Activated naive CD4-positive, alpha-beta T cell treated with anti-CD3 and anti-CD28 coated beads for 36 hours (primary cell): ENCODE results near the gene MAN1A1. TPM values are rescaled to one million over a fixed set of nuclear protein-coding genes. Genes with fewer than 3 reads are reported as not detected.
A peak's percentile ranks its signal among the peaks of the same experiment; 100 is the strongest.

Experiments
- CTCF ChIA-PET: fragments of 350-600 bp; sonication (Branson Sonifier 250); formaldehyde crosslinking; loops from one replicate; lab custom pipeline; 2021; ENCODE audit warnings: antibody characterized with exemption; lab: Charles Lee
- DNase-seq: peaks from one replicate; pipeline ENCODE4 v3.0.0-alpha.2; 2020
- H3K27ac Mint-ChIP-seq: one replicate; pipeline ENCODE4 v1.8.0; 2021; ENCODE audit warnings: mild to moderate bottlenecking, mixed read lengths
- H3K27me3 Mint-ChIP-seq: one replicate; pipeline ENCODE4 v1.8.0; 2021; ENCODE audit warnings: low read depth, mixed read lengths
- H3K36me3 Mint-ChIP-seq: one replicate; pipeline ENCODE4 v1.8.0; 2021; ENCODE audit warnings: low read depth, mixed read lengths
- H3K4me1 Mint-ChIP-seq: one replicate; pipeline ENCODE4 v1.8.0; 2021; ENCODE audit warnings: low read depth, mixed read lengths
- H3K4me3 Mint-ChIP-seq: one replicate; pipeline ENCODE4 v1.8.0; 2021; ENCODE audit warnings: mild to moderate bottlenecking, moderate library complexity, mixed read lengths
- H3K9me3 Mint-ChIP-seq: one replicate; pipeline ENCODE4 v1.8.0; 2021; ENCODE audit warnings: mixed read lengths
- intact Hi-C: fragments of 100-400 bp; cut with micrococcal nuclease; formaldehyde crosslinking; loops from one replicate; pipeline ENCODE4 v1.15.1; 2023
- total RNA-seq, 2 experiments: library from RNA; stranded (reverse); gene quantifications; one replicate each; pipeline ENCODE4 v1.2.3, GENCODE V29; 2021

MAN1A1 gene
- total RNA-seq, 2 experiments from 2014 or later, result 14.8 to 15.1 TPM

GRCh38 chr6:119192200-119192599 is 157.4 kb downstream of the MAN1A1 start:
- Mint-ChIP-seq H3K36me3 (peaks cover 13% of the 10 kb centered on the region), H3K27me3 (no peaks in the 10 kb centered on the region), H3K4me1 (no peaks in the 10 kb centered on the region), H3K4me3 (no peak overlapping the region), H3K27ac (no peak overlapping the region), H3K9me3 (no peaks in the 10 kb centered on the region)
- DNase-seq, result no peak
- CTCF ChIA-PET, result interaction anchor here (1.2 kb wide), 1 partner anchor 63 kb away, joined by 5 read pairs; no protein-coding TSS in a partner anchor
- intact Hi-C loops, result no loop called here

DNA sequence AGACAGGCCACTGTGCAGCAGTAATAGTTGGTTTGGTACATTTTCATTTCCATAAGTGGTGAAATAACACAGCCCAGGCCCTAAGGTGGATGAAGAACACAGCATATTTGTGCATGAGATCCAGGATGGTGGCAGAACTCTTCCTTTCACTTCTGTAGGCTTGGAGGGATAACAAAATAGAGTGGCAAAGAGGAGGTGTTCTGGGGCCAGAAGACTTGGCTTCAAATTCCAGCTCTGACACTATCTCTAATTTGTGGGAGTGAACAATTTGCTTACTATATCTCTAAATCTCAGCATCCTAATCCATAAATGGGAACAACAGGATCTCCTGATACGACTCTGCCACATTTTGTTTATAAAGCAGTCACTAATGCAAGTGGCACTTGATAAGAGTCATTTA is 159.4 kb downstream of the MAN1A1 start:
- H3K27me3 Mint-ChIP-seq, result no peaks in the 10 kb centered on the region
- peaks cover 7% of the 10 kb centered on the region for H3K36me3 Mint-ChIP-seq
- H3K4me1 Mint-ChIP-seq, result no peaks in the 10 kb centered on the region
- no peak for DNase-seq
- no peak overlapping the region for H3K4me3 Mint-ChIP-seq
- H3K27ac Mint-ChIP-seq, result no peak overlapping the region
- H3K9me3 Mint-ChIP-seq, result no peaks in the 10 kb centered on the region
- CTCF ChIA-PET, result no interaction called here
- intact Hi-C loops, result no loop called here

- no peaks in the 10 kb centered on the region for H3K9me3 Mint-ChIP-seq
- CTCF ChIA-PET, result no interaction called here
- no peaks in the 10 kb centered on the region for H3K27me3 Mint-ChIP-seq
- intact Hi-C loops, result no loop called here
- no peak overlapping the region for H3K4me3 Mint-ChIP-seq
- peaks cover 8% of the 10 kb centered on the region for H3K36me3 Mint-ChIP-seq
- no peaks in the 10 kb centered on the region for H3K4me1 Mint-ChIP-seq
- no peak overlapping the region for H3K27ac Mint-ChIP-seq
- no peak for DNase-seq
These were observed 160.1 kb downstream of the MAN1A1 start for GRCh38 chr6:119189498-119189897.

GRCh38 chr6:119187596-119187995 is 162.0 kb downstream of the MAN1A1 start:
- no peak for DNase-seq
- Mint-ChIP-seq H3K4me3 (no peak overlapping the region), H3K4me1 (no peaks in the 10 kb centered on the region), H3K9me3 (no peaks in the 10 kb centered on the region), H3K27ac (no peak overlapping the region), H3K36me3 (peaks cover 18% of the 10 kb centered on the region), H3K27me3 (no peaks in the 10 kb centered on the region)
- CTCF ChIA-PET, result no interaction called here
- intact Hi-C loops, result no loop called here

GRCh38 chr6:119186490-119186889 is 163.1 kb downstream of the MAN1A1 start:
- DNase-seq, result no peak
- Mint-ChIP-seq H3K36me3 (peaks cover 21% of the 10 kb centered on the region), H3K27me3 (no peaks in the 10 kb centered on the region), H3K27ac (no peak overlapping the region), H3K4me3 (no peak overlapping the region), H3K9me3 (no peaks in the 10 kb centered on the region), H3K4me1 (no peaks in the 10 kb centered on the region)
- CTCF ChIA-PET, result interaction anchor here (0.5 to 1.1 kb wide), 2 partner anchors 16 to 38 kb away, joined by 3 read pairs; no protein-coding TSS in a partner anchor
- intact Hi-C loops, result no loop called here

DNA sequence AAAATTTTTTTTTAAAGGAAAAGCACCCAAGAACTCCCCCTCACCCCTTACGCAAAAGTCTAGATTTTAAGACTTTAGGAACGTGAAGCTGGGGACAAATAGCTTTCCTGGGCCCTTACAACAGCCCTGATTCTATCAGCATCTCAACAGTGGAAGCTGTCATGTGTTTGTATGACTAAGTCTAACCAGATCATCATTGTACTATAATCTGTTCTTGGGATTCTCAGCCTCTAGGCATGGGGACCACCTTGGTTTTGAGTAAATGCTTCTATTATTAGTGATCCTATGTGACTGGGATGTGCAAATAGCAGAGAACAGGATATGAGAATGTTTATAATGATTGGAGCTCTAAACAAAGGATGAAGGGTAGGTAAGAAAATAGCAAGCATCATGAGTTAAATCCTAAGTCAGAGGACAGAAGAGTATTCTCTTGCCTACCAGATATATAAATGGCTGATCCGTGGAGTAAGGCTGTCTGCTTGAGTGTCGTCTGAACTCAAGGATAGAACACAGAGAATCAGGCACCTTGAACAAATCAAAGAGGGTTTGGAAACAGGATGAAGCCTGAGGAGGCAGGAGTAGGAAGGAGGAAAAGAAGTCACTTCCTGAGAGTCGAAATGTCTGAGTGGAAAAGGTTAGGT is 165.4 kb downstream of the MAN1A1 start:
- peak overlapping the region; percentile 16 for H3K27ac Mint-ChIP-seq
- DNase-seq, result no peak
- intact Hi-C loops, result no loop called here
- no peaks in the 10 kb centered on the region for H3K27me3 Mint-ChIP-seq
- no peaks in the 10 kb centered on the region for H3K9me3 Mint-ChIP-seq
- peaks cover 7% of the 10 kb centered on the region for H3K4me1 Mint-ChIP-seq
- peaks cover 21% of the 10 kb centered on the region for H3K36me3 Mint-ChIP-seq
- CTCF ChIA-PET, result interaction anchor here (0.7 kb wide), 1 partner anchor 48 kb away, joined by 3 read pairs; no protein-coding TSS in a partner anchor
- no peak overlapping the region for H3K4me3 Mint-ChIP-seq

DNA sequence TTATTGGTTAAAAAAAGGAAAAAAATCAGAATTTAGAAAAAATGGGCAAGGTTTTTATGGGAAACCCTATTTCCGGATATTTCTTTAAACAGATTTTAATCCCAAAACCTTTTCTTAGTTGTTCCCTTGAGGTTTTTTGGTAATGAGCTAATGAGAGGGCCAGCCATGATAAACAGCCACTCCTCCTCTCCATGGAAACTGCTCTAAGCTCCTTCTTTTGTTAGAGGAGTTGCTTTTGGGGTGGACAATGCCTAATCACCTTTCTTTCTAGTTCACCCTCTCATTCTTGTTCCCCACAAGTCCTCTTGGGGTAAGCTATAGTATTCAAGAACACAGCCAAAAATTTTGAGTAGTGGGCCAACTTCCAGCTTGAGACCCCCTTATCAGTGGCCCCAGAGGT is 166.1 kb downstream of the MAN1A1 start:
- CTCF ChIA-PET, result no interaction called here

GRCh38 chr6:119182875-119183274 is 166.7 kb downstream of the MAN1A1 start:
- peaks cover 20% of the 10 kb centered on the region for H3K36me3 Mint-ChIP-seq
- intact Hi-C loops, result no loop called here
- no peak overlapping the region for H3K27ac Mint-ChIP-seq
- H3K4me3 Mint-ChIP-seq, result no peak overlapping the region
- CTCF ChIA-PET, result no interaction called here
- H3K4me1 Mint-ChIP-seq, result peaks cover 7% of the 10 kb centered on the region
- H3K9me3 Mint-ChIP-seq, result no peaks in the 10 kb centered on the region
- DNase-seq, result no peak
- no peaks in the 10 kb centered on the region for H3K27me3 Mint-ChIP-seq

More for the DNA sequence above, 166.1 kb downstream of the MAN1A1 start:
- H3K4me1 Mint-ChIP-seq, result peaks cover 7% of the 10 kb centered on the region
- no peak overlapping the region for H3K27ac Mint-ChIP-seq
- H3K27me3 Mint-ChIP-seq, result no peaks in the 10 kb centered on the region
- no peak for DNase-seq
- H3K9me3 Mint-ChIP-seq, result no peaks in the 10 kb centered on the region
- intact Hi-C loops, result no loop called here
- peaks cover 20% of the 10 kb centered on the region for H3K36me3 Mint-ChIP-seq
- no peak overlapping the region for H3K4me3 Mint-ChIP-seq

GRCh38 chr6:119182216-119182803 is 167.3 kb downstream of the MAN1A1 start:
- Mint-ChIP-seq H3K27me3 (no peaks in the 10 kb centered on the region), H3K9me3 (no peaks in the 10 kb centered on the region), H3K27ac (no peak overlapping the region), H3K4me3 (no peak overlapping the region), H3K36me3 (peaks cover 17% of the 10 kb centered on the region), H3K4me1 (peaks cover 7% of the 10 kb centered on the region)
- intact Hi-C loops, result no loop called here
- no peak for DNase-seq
- CTCF ChIA-PET, result no interaction called here

DNA sequence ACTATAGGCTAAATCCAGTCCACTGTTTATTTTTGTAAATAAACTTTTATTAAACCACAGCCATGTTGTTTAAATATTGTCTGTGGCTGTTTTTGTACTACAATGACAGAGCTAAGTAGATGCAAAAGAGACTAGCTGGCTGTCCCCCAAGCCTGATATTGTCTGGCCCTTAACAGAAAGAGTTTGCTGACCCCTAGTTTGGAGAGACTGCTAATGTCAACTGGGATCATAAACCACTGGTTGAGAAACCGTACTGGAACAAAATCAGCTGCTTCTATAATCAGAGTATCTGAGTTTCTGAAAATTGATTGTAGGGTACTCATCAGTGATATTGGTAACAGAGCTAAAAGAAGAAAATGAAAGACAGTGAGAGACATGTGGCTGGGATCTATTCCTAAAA is 168.5 kb downstream of the MAN1A1 start:
- peaks cover 17% of the 10 kb centered on the region for H3K36me3 Mint-ChIP-seq
- no peaks in the 10 kb centered on the region for H3K9me3 Mint-ChIP-seq
- H3K4me1 Mint-ChIP-seq, result peaks cover 7% of the 10 kb centered on the region
- no peak for DNase-seq
- no peaks in the 10 kb centered on the region for H3K27me3 Mint-ChIP-seq
- CTCF ChIA-PET, result interaction anchor here (0.9 kb wide), 1 partner anchor 52 kb away, joined by 7 read pairs; no protein-coding TSS in a partner anchor
- no peak overlapping the region for H3K4me3 Mint-ChIP-seq
- intact Hi-C loops, result no loop called here
- no peak overlapping the region for H3K27ac Mint-ChIP-seq

DNA sequence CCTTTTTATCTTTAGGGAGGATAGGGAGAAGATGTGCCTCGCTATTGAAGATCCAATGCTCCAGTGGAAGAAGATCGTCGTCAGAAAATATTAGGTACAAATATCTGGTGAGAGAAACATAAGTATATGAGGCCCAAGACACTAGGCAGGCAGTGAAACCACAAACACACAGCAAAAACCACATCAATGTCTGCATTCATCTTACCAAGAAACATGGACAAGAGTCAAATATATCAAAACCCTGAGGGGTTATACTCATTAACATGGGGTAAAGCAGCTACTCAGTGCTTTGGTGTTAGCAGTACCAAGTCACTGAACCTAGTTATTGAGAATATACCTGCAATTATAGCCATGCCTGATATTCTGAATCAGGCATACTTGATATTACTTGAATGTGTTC is 169.7 kb downstream of the MAN1A1 start:
- H3K27me3 Mint-ChIP-seq, result no peaks in the 10 kb centered on the region
- CTCF ChIA-PET, result no interaction called here
- intact Hi-C loops, result no loop called here
- no peak for DNase-seq
- H3K9me3 Mint-ChIP-seq, result no peaks in the 10 kb centered on the region
- H3K27ac Mint-ChIP-seq, result no peak overlapping the region
- H3K4me1 Mint-ChIP-seq, result peaks cover 7% of the 10 kb centered on the region
- H3K36me3 Mint-ChIP-seq, result peaks cover 16% of the 10 kb centered on the region
- no peak overlapping the region for H3K4me3 Mint-ChIP-seq

GRCh38 chr6:119179062-119179461 is 170.5 kb downstream of the MAN1A1 start:
- peaks cover 7% of the 10 kb centered on the region for H3K4me1 Mint-ChIP-seq
- CTCF ChIA-PET, result interaction anchor here (0.6 kb wide), 1 partner anchor 27 kb away, joined by 4 read pairs; no protein-coding TSS in a partner anchor
- H3K4me3 Mint-ChIP-seq, result no peak overlapping the region
- no peaks in the 10 kb centered on the region for H3K9me3 Mint-ChIP-seq
- H3K27me3 Mint-ChIP-seq, result no peaks in the 10 kb centered on the region
- DNase-seq, result no peak
- no peak overlapping the region for H3K27ac Mint-ChIP-seq
- H3K36me3 Mint-ChIP-seq, result peaks cover 10% of the 10 kb centered on the region
- intact Hi-C loops, result no loop called here

GRCh38 chr6:119176445-119176844 is 173.1 kb downstream of the MAN1A1 start:
- Mint-ChIP-seq H3K36me3 (peaks cover 2% of the 10 kb centered on the region), H3K9me3 (no peaks in the 10 kb centered on the region), H3K4me3 (no peak overlapping the region), H3K27me3 (no peaks in the 10 kb centered on the region), H3K27ac (no peak overlapping the region), H3K4me1 (peaks cover 7% of the 10 kb centered on the region)
- intact Hi-C loops, result no loop called here
- no peak for DNase-seq
- CTCF ChIA-PET, result no interaction called here
